ENCODE measurements around the gene DOCK2. TPM values are rescaled to one million over a fixed set of nuclear protein-coding genes. Genes with fewer than 3 reads are reported as not detected.

The DOCK2 gene
- total and polyA plus RNA-seq, 9 of the 15 experiments (the other 6 are each of a cell fraction or from before 2014, with no cell fraction given) = 4.5 to 42.6 (median 20.5) TPM

DNA sequence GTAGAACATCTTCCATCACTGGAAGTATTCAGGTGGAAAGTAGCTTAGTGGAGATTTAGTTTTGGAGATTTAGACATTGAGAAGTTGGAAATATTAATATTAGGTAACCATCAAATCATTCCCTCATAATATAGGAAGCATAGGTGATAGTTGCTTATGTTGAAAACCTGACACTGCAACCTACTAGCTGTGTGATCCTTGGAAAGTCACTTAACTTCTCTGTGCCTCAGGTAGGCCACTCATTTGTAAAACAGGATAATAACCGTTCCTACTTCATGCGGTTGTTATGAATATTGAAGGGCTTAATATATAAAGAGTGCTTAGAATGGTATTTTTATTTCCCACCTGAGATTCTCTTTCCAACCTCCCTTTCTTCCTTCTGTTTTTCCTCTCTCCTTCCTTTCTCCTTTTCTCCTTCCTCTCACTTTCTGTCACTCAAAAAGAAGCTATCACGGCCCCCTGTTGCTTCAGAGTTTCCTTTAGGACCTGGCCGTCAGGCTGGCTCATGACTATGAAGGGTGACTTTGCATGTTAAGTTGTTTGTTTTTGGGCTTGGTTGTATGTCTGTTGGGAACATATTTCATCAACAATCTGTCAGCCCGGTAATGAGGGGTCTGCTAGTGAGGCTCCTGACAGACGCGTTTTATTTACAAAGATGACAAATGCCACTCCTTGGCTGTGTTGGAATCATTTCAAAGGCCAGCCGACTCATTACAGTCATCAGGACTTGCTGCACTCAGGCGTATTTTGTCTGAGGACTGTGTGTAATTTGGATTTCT lies 31.0 kb downstream of the DOCK2 start (continued):
- TF ChIP-seq MAFF (IDR thresholded peaks at IDR 0.05; ENCODE audit: low read length) (peak; percentile 53; the same call in 1 of the 2 replicates), BRD4 (IDR thresholded peaks at IDR 0.05) (no peak), SMARCE1 (IDR thresholded peaks at IDR 0.05) (peak; percentile 29; the same call in 1 of the 2 replicates), MEIS2 (IDR thresholded peaks at IDR 0.05; ENCODE audit: partially characterized antibody) (peak; percentile 97), FOXA3 (CRISPR knock-in tag; conservative IDR thresholded peaks at IDR 0.05 in 1 of 2, IDR thresholded peaks at IDR 0.05 in 1 of 2) (peak; percentile 36 to 86; a peak in 3 of 4 replicates), ARID1B (IDR thresholded peaks at IDR 0.05) (peak; percentile 42; the same call in 1 of the 2 replicates), ATF1 (CRISPR knock-in tag; IDR thresholded peaks at IDR 0.05) (no peak), ATF1 (tag; IDR thresholded peaks at IDR 0.05) (peak; percentile 35; the same call in 1 of the 2 replicates), ELF4 (CRISPR knock-in tag; IDR thresholded peaks at IDR 0.05) (0 out of 2 replicates have a peak, but pooled peaks have one; percentile 23), ZNF668 (CRISPR knock-in tag; IDR thresholded peaks at IDR 0.05) (no peak), SOX6 (IDR thresholded peaks at IDR 0.05) (peak; percentile 45; the same call in 1 of the 2 replicates), CEBPB (tag; IDR thresholded peaks at IDR 0.05) (peak; percentile 53)
- TF ChIP-seq, protein P1, sequence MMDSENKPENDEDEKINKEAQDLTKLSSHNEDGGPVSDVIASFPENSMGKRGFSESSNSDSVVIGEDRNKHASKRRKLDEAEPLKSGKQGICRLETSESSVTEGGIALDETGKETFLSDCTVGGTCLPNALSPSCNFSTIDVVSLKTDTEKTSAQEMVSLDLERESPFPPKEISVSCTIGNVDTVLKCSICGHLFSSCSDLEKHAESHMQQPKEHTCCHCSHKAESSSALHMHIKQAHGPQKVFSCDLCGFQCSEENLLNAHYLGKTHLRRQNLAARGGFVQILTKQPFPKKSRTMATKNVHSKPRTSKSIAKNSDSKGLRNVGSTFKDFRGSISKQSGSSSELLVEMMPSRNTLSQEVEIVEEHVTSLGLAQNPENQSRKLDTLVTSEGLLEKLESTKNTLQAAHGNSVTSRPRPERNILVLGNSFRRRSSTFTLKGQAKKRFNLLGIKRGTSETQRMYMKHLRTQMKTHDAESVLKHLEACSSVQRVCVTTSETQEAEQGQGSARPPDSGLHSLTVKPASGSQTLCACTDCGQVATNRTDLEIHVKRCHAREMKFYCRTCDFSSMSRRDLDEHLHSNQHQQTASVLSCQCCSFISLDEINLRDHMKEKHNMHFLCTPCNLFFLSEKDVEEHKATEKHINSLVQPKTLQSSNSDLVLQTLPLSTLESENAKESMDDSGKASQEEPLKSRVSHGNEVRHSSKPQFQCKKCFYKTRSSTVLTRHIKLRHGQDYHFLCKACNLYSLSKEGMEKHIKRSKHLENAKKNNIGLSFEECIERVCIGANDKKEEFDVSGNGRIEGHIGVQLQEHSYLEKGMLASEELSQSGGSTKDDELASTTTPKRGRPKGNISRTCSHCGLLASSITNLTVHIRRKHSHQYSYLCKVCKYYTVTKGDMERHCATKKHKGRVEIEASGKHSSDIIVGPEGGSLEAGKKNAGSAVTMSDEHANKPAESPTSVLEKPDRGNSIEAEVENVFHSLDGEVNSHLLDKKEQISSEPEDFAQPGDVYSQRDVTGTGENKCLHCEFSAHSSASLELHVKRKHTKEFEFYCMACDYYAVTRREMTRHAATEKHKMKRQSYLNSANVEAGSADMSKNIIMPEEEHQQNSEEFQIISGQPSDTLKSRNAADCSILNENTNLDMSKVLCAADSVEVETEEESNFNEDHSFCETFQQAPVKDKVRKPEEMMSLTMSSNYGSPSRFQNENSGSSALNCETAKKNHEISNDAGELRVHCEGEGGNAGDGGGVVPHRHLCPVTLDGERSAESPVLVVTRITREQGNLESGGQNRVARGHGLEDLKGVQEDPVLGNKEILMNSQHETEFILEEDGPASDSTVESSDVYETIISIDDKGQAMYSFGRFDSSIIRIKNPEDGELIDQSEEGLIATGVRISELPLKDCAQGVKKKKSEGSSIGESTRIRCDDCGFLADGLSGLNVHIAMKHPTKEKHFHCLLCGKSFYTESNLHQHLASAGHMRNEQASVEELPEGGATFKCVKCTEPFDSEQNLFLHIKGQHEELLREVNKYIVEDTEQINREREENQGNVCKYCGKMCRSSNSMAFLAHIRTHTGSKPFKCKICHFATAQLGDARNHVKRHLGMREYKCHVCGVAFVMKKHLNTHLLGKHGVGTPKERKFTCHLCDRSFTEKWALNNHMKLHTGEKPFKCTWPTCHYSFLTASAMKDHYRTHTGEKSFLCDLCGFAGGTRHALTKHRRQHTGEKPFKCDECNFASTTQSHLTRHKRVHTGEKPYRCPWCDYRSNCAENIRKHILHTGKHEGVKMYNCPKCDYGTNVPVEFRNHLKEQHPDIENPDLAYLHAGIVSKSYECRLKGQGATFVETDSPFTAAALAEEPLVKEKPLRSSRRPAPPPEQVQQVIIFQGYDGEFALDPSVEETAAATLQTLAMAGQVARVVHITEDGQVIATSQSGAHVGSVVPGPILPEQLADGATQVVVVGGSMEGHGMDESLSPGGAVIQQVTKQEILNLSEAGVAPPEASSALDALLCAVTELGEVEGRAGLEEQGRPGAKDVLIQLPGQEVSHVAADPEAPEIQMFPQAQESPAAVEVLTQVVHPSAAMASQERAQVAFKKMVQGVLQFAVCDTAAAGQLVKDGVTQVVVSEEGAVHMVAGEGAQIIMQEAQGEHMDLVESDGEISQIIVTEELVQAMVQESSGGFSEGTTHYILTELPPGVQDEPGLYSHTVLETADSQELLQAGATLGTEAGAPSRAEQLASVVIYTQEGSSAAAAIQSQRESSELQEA (IDR thresholded peaks at IDR 0.05; ENCODE audit: low read depth) = no peak
- TF ChIP-seq, protein P2, sequence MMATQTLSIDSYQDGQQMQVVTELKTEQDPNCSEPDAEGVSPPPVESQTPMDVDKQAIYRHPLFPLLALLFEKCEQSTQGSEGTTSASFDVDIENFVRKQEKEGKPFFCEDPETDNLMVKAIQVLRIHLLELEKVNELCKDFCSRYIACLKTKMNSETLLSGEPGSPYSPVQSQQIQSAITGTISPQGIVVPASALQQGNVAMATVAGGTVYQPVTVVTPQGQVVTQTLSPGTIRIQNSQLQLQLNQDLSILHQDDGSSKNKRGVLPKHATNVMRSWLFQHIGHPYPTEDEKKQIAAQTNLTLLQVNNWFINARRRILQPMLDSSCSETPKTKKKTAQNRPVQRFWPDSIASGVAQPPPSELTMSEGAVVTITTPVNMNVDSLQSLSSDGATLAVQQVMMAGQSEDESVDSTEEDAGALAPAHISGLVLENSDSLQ (IDR thresholded peaks at IDR 0.05) = peak; percentile 94
- TF ChIP-seq, protein P3, sequence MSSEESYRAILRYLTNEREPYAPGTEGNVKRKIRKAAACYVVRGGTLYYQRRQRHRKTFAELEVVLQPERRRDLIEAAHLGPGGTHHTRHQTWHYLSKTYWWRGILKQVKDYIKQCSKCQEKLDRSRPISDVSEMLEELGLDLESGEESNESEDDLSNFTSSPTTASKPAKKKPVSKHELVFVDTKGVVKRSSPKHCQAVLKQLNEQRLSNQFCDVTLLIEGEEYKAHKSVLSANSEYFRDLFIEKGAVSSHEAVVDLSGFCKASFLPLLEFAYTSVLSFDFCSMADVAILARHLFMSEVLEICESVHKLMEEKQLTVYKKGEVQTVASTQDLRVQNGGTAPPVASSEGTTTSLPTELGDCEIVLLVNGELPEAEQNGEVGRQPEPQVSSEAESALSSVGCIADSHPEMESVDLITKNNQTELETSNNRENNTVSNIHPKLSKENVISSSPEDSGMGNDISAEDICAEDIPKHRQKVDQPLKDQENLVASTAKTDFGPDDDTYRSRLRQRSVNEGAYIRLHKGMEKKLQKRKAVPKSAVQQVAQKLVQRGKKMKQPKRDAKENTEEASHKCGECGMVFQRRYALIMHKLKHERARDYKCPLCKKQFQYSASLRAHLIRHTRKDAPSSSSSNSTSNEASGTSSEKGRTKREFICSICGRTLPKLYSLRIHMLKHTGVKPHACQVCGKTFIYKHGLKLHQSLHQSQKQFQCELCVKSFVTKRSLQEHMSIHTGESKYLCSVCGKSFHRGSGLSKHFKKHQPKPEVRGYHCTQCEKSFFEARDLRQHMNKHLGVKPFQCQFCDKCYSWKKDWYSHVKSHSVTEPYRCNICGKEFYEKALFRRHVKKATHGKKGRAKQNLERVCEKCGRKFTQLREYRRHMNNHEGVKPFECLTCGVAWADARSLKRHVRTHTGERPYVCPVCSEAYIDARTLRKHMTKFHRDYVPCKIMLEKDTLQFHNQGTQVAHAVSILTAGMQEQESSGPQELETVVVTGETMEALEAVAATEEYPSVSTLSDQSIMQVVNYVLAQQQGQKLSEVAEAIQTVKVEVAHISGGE (CRISPR knock-in tag; IDR thresholded peaks at IDR 0.05) = 0 out of 6 replicates have a peak, but pooled peaks of 1 of the 3 experiments have one; percentile 18

Data from K562 (cell line).